HFFc6 (cell line): ENCODE measurements around the gene KCNJ5. TPM values are rescaled to one million over a fixed set of nuclear protein-coding genes. Genes with fewer than 3 reads are reported as not detected.

ENCODE experiments used
- DNase-seq: peaks from one replicate; pipeline ENCODE4 v3.0.0-alpha.2; 2018
- H3K27ac Mint-ChIP-seq: 2 replicates; pipeline ENCODE4 v1.8.0; 2020; ENCODE audit warnings: mild to moderate bottlenecking, mixed read lengths
- H3K27me3 Mint-ChIP-seq: 2 replicates; pipeline ENCODE4 v1.8.0; 2021; ENCODE audit warnings: mild to moderate bottlenecking, moderate library complexity, mixed read lengths; ENCODE audit not compliant: insufficient read depth
- H3K36me3 Mint-ChIP-seq: 2 replicates; pipeline ENCODE4 v1.8.0; 2021; ENCODE audit warnings: low read depth, mixed read lengths
- H3K4me1 Mint-ChIP-seq: 2 replicates; pipeline ENCODE4 v1.8.0; 2020; ENCODE audit warnings: low read depth, mixed read lengths
- H3K4me3 Mint-ChIP-seq: 2 replicates; pipeline ENCODE4 v1.8.0; 2020; ENCODE audit warnings: mild to moderate bottlenecking, moderate library complexity, mixed read lengths
- H3K9me3 Mint-ChIP-seq: 2 replicates; pipeline ENCODE4 v1.8.0; 2020; ENCODE audit warnings: mild to moderate bottlenecking, mixed read lengths
- CTCF ChIP-seq: fragments of 200-600 bp; sonication (generic); IDR thresholded peaks from 2 replicates; pipeline ENCODE4 v1.5.0; 2021; ENCODE audit warnings: antibody characterized with exemption, mild to moderate bottlenecking
- total RNA-seq, 6 experiments: library from RNA; stranded (reverse); fragmentation: NEBNext Ultra II Directional; extraction: Animal tissue kit (Norgen Biotek cat#: 25700); gene quantifications; 2 replicates in 1 of 6; 3 replicates in 5 of 6; pipeline ENCODE4 v1.2.3, GENCODE V29; 2021

KCNJ5 gene
- total RNA-seq, 6 experiments from 2014 or later = not detected

GRCh38 chr11:128903248-128904061 lies 12.3 kb downstream of the KCNJ5 start:
- H3K27me3 Mint-ChIP-seq = peaks cover 8% of the 10 kb centered on the region
- H3K4me1 Mint-ChIP-seq = peaks cover 71% of the 10 kb centered on the region
- no peak for DNase-seq
- no peak overlapping the region; the same call in 1 of the 2 replicates for H3K27ac Mint-ChIP-seq
- H3K9me3 Mint-ChIP-seq = no peaks in the 10 kb centered on the region
- peak overlapping the region; percentile 2; the same call in 1 of the 2 replicates for H3K4me3 Mint-ChIP-seq
- H3K36me3 Mint-ChIP-seq = no peaks in the 10 kb centered on the region
- no peak for TF ChIP-seq CTCF

DNA sequence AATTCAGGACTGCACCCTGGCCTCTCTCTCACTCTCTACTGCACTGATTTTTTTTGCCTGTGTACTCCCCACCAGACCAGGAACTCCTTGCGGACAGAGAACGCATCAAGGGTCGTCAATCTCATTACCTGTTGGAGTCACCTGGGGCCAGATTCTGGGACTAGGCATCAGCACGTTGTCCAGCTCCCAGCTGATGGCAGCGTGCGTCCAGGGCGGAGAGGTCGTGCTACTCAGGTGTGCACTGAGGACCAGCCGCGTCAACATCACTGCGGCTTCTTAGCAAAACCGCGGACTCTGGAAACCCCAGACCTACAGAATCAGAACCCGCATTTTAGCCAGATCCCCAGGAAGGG lies 13.1 kb downstream of the KCNJ5 start:
- peaks cover 8% of the 10 kb centered on the region; the same call in 1 of the 2 replicates for H3K27me3 Mint-ChIP-seq
- H3K27ac Mint-ChIP-seq = no peak overlapping the region
- H3K4me1 Mint-ChIP-seq = peaks cover 71% of the 10 kb centered on the region

DNA sequence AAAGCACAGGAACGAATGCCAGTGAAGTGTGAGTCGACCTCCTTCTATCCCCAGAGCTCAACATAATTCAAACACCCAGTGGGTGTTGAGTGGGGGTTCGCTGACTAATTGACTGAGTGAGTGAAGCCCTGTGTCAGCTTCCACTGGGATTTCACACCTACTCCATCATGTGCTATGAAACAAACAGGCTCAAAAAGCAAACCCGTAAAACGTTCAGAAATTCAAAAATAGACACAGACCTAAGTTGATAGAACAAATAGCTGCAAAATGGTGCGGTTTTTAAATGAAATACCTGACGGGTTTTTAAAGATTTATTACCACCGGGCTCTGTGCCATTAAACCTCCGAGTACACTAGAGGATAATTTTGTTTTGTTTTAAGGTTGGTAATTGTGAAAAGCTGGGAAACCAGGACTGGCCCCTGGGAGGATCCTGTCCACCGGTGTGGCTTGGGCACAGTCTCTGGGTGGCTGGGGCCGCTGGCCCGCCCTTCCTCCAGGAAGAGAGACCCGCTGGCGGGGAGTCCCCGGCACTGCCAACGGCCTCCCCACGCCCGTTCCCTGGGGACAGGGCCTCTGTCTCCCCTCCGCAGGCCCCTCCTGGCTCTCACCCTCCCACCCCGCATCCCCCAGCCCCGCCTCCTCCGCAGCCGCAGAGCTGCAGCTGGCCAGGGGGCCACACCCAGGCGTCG lies 13.6 kb downstream of the KCNJ5 start:
- TF ChIP-seq CTCF = no peak
- DNase-seq = no peak
- Mint-ChIP-seq H3K4me1 (peaks cover 75% of the 10 kb centered on the region), H3K4me3 (peak overlapping the region; percentile 37; the same call in 1 of the 2 replicates), H3K27me3 (peaks cover 8% of the 10 kb centered on the region; the same call in 1 of the 2 replicates), H3K9me3 (no peaks in the 10 kb centered on the region), H3K36me3 (no peaks in the 10 kb centered on the region), H3K27ac (no peak overlapping the region; the same call in 1 of the 2 replicates)

More for the DNA sequence above, 13.1 kb downstream of the KCNJ5 start:
- Mint-ChIP-seq H3K9me3 (no peaks in the 10 kb centered on the region), H3K4me3 (no peak overlapping the region; the same call in 1 of the 2 replicates), H3K36me3 (no peaks in the 10 kb centered on the region)
- no peak for TF ChIP-seq CTCF
- DNase-seq = no peak

GRCh38 chr11:128905345-128906184 lies 14.4 kb downstream of the KCNJ5 start:
- Mint-ChIP-seq H3K4me3 (peak overlapping the region; percentile 82), H3K27me3 (peaks cover 8% of the 10 kb centered on the region; the same call in 1 of the 2 replicates), H3K4me1 (peaks cover 75% of the 10 kb centered on the region), H3K27ac (no peak overlapping the region), H3K9me3 (no peaks in the 10 kb centered on the region), H3K36me3 (no peaks in the 10 kb centered on the region)
- peak; percentile 4 for DNase-seq
- TF ChIP-seq CTCF = peak; percentile 78
